Left colon (tissue), 2 donors: ENCODE results near the gene MAD1L1. TPM values are rescaled to one million over a fixed set of nuclear protein-coding genes. Genes with fewer than 3 reads are reported as not detected.
"Not testable (repeated sequence)": the region's sequence is repeated elsewhere in the genome, so short reads cannot be mapped to it uniquely, and the experiment has no call there.

Experiments used
- ATAC-seq: fragments of 200-7000 bp; cut with Tn5 transposase; one replicate; pipeline ENCODE4 v1.9.1; 2020; ENCODE audit warnings: mild to moderate bottlenecking, moderate library complexity
- DNase-seq, 2 donors: peaks; one replicate each; pipeline ENCODE4 v3.0.0-alpha.2; 2020
- intact Hi-C, 2 donors: fragments of 100-400 bp; cut with DNase I in 1 of 2; cut with micrococcal nuclease in 1 of 2; formaldehyde crosslinking; loops; one replicate each; pipeline versions ENCODE4 v1.11.2 to v1.14.0; 2022; cut with DNase I, micrococcal nuclease
- total RNA-seq, 2 donors: library from RNA; stranded (reverse); fragmentation: NEBNext Ultra II Directional; extraction: Animal tissue kit (Norgen Biotek cat#: 25700); gene quantifications; one replicate each; pipeline ENCODE4 v1.2.1, GENCODE V29; 2021
- donor health status: DM: no; HTN: no; CAD: no.
- donor health status: DM: yes; HTN: yes; CAD: no.

Gene MAD1L1
- total RNA-seq, 2 donors from 2014 or later, result 22.1 to 28.2 TPM

- intact Hi-C loops, result no loop called here
- no peak for ATAC-seq
- DNase-seq, result no peak
Measured at GRCh38 chr7:1987084-1987535, 245.6 kb downstream of the MAD1L1 start.

- intact Hi-C loops, result no loop called here
- DNase-seq, result no peak
- no peak for ATAC-seq
Measured at GRCh38 chr7:1986366-1987083, 246.2 kb downstream of the MAD1L1 start.

- DNase-seq (no peak), ATAC-seq (no peak)
- intact Hi-C loops, result no loop called here
Measured at GRCh38 chr7:1985936-1986335, 246.8 kb downstream of the MAD1L1 start.

- DNase-seq, result no peak
- intact Hi-C loops, result no loop called here
- no peak for ATAC-seq
Measured at GRCh38 chr7:1985042-1985441, 247.7 kb downstream of the MAD1L1 start.

GRCh38 chr7:1981878-1982230 lies 250.9 kb downstream of the MAD1L1 start:
- ATAC-seq (no peak), DNase-seq (no peak)
- intact Hi-C loops, result no loop called here

- intact Hi-C loops, result no loop called here
- ATAC-seq, result no peak
- no peak for DNase-seq
Measured at GRCh38 chr7:1981201-1981877, 251.4 kb downstream of the MAD1L1 start.

- DNase-seq (peak in 1 of 2 donors; percentile 45), ATAC-seq (peak; percentile 59)
- intact Hi-C loops, result no loop called here
Measured at GRCh38 chr7:1979591-1980560, 252.9 kb downstream of the MAD1L1 start.

GRCh38 chr7:1978656-1979590 lies 253.8 kb downstream of the MAD1L1 start:
- ATAC-seq (no peak), DNase-seq (no peak)
- intact Hi-C loops, result no loop called here

- intact Hi-C loops, result no loop called here
- DNase-seq, result no peak
- ATAC-seq, result no peak
Measured at GRCh38 chr7:1977876-1978441, 254.8 kb downstream of the MAD1L1 start.

GRCh38 chr7:1977059-1977875 lies 255.5 kb downstream of the MAD1L1 start:
- intact Hi-C loops, result no loop called here
- ATAC-seq, result no peak
- no peak for DNase-seq

GRCh38 chr7:1976521-1976920 lies 256.2 kb downstream of the MAD1L1 start:
- intact Hi-C loops, DNase-seq, ATAC-seq: not testable (repeated sequence)

- ATAC-seq (no peak), DNase-seq (no peak)
- intact Hi-C loops, result no loop called here
Measured at GRCh38 chr7:1975581-1975980, 257.2 kb downstream of the MAD1L1 start.

GRCh38 chr7:1975179-1975578 lies 257.6 kb downstream of the MAD1L1 start:
- intact Hi-C loops, result no loop called here
- no peak for DNase-seq
- peak; percentile 88 for ATAC-seq

- ATAC-seq (no peak), DNase-seq (no peak)
- intact Hi-C loops, result no loop called here
Measured at GRCh38 chr7:1974290-1975101, 258.2 kb downstream of the MAD1L1 start.

- ATAC-seq, result no peak
- DNase-seq, result no peak
- intact Hi-C loops, result no loop called here
Measured at GRCh38 chr7:1973321-1974251, 259.2 kb downstream of the MAD1L1 start.
